Panc1 (cell line): ENCODE results near the gene CYB5D1.

Source experiments
- TCF7L2 ChIP-seq: IDR thresholded peaks from 2 replicates; pipeline ENCODE4 v1.6.1; 2011; ENCODE audit warnings: mild to moderate bottlenecking, low read depth, low read length, inconsistent platforms
- TF ChIP-seq, protein P1 (sequence below), 2 experiments: IDR thresholded peaks; 2 replicates each; pipeline ENCODE4 v1.6.1; 2011 to 2012; ENCODE audit warnings: low read depth in 2 of 2, control low read depth in 1 of 2, low read length in 1 of 2, mild to moderate bottlenecking in 1 of 2, moderate library complexity in 1 of 2; ENCODE audit not compliant: insufficient read depth in 1 of 2
- TF ChIP-seq, protein P2 (sequence below): fragments of 450-650 bp; IDR thresholded peaks from 2 replicates; pipeline ENCODE4 v1.5.1; 2017; ENCODE audit warnings: mild to moderate bottlenecking

DNA sequence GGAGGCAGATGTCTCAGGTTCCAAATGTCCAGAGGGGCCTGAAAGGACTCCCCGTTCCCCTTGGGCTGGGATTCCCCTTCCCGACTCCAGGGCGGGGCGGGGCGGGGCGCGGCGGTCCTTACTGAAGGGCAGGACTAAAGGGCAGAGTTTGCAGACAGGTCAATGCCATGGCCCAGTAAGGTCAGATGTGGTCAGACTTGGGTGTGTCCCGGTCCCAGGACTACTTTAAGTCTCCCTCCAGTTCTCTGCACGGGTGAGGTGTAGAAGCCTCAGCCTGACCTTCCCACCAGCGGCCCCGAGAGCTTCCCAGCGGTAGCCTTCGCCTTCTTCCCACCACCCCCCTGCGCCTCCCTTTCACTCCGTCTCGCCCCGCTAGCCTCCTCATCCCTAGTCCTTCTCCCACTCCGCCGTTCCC, 23.3 kb upstream of the CYB5D1 start:
- TF ChIP-seq, protein P1, sequence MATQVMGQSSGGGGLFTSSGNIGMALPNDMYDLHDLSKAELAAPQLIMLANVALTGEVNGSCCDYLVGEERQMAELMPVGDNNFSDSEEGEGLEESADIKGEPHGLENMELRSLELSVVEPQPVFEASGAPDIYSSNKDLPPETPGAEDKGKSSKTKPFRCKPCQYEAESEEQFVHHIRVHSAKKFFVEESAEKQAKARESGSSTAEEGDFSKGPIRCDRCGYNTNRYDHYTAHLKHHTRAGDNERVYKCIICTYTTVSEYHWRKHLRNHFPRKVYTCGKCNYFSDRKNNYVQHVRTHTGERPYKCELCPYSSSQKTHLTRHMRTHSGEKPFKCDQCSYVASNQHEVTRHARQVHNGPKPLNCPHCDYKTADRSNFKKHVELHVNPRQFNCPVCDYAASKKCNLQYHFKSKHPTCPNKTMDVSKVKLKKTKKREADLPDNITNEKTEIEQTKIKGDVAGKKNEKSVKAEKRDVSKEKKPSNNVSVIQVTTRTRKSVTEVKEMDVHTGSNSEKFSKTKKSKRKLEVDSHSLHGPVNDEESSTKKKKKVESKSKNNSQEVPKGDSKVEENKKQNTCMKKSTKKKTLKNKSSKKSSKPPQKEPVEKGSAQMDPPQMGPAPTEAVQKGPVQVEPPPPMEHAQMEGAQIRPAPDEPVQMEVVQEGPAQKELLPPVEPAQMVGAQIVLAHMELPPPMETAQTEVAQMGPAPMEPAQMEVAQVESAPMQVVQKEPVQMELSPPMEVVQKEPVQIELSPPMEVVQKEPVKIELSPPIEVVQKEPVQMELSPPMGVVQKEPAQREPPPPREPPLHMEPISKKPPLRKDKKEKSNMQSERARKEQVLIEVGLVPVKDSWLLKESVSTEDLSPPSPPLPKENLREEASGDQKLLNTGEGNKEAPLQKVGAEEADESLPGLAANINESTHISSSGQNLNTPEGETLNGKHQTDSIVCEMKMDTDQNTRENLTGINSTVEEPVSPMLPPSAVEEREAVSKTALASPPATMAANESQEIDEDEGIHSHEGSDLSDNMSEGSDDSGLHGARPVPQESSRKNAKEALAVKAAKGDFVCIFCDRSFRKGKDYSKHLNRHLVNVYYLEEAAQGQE (IDR thresholded peaks at IDR 0.05; ENCODE audit: insufficient read depth in 1 of 2, low read depth in 2 of 2, low read length in 1 of 2) = no peak
- TF ChIP-seq, protein P2, sequence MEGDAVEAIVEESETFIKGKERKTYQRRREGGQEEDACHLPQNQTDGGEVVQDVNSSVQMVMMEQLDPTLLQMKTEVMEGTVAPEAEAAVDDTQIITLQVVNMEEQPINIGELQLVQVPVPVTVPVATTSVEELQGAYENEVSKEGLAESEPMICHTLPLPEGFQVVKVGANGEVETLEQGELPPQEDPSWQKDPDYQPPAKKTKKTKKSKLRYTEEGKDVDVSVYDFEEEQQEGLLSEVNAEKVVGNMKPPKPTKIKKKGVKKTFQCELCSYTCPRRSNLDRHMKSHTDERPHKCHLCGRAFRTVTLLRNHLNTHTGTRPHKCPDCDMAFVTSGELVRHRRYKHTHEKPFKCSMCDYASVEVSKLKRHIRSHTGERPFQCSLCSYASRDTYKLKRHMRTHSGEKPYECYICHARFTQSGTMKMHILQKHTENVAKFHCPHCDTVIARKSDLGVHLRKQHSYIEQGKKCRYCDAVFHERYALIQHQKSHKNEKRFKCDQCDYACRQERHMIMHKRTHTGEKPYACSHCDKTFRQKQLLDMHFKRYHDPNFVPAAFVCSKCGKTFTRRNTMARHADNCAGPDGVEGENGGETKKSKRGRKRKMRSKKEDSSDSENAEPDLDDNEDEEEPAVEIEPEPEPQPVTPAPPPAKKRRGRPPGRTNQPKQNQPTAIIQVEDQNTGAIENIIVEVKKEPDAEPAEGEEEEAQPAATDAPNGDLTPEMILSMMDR = no peak
- TF ChIP-seq TCF7L2 = no peak
